ENCODE results near the gene EIF6. TPM values are rescaled to one million over a fixed set of nuclear protein-coding genes. Genes with fewer than 3 reads are reported as not detected.
"Not testable (repeated sequence)": the region's sequence is repeated elsewhere in the genome, so short reads cannot be mapped to it uniquely, and the experiment has no call there.

Gene EIF6
- total and polyA plus RNA-seq, 7 donors: 61.9 to 289 (median 71.3) TPM

DNA sequence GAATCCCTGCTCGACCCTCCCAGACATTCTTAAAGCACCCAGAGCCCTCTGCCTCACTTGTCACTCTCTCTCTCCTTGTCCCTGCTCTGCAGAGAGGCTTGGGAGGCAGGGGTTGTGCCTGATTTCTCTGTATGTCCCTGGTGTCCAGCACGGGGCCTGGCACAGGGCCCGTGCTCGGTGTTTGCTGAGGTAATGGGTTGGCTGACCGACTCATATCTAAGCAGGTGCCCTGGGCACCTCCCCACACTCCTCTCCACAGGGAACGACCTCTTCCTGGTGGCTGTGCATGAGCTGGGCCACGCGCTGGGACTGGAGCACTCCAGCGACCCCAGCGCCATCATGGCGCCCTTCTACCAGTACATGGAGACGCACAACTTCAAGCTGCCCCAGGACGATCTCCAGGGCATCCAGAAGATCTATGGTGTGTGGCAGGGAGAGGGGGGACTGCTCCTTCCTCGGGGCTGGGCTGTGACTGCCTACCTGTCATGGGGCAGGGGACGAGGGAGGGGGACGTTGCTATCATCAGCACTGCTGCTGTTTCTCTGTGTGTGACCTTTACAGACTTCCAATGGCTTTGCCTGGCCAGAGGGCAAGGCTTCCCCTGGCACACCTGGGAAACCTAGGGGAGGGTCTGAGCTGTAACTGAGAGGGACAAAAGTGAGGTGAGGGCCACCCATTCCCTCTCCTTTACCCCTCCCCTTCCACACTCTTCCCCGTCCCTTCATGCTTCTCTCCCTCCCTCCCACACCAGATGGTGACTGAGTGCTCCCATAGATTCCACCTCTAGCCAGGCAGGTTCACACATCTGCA lies 20.8 kb downstream of the EIF6 start:
- intact Hi-C loops (cut with DNase I): no loop called here
- Histone ChIP-seq H3K36me3 (peaks cover 0 to 20% (median 0%) of the 10 kb centered on the region in 4 donors), H3K4me1 (peaks cover 0 to 57% (median 35%) of the 10 kb centered on the region in 4 donors), H3K27ac (peak overlapping the region; percentile 78 to 92 (median 84)), H3K9me3 (no peaks in the 10 kb centered on the region), H3K27me3 (no peaks in the 10 kb centered on the region), H3K4me3 (no peak overlapping the region)
- DNase-seq: no peak
- WGBS, 2 donors: 47 to 74% methylated on average over 17 of the region's 17 CpGs
- TF ChIP-seq POLR2AphosphoS5 (IDR thresholded peaks at IDR 0.05): no peak
- TF ChIP-seq, protein P1, sequence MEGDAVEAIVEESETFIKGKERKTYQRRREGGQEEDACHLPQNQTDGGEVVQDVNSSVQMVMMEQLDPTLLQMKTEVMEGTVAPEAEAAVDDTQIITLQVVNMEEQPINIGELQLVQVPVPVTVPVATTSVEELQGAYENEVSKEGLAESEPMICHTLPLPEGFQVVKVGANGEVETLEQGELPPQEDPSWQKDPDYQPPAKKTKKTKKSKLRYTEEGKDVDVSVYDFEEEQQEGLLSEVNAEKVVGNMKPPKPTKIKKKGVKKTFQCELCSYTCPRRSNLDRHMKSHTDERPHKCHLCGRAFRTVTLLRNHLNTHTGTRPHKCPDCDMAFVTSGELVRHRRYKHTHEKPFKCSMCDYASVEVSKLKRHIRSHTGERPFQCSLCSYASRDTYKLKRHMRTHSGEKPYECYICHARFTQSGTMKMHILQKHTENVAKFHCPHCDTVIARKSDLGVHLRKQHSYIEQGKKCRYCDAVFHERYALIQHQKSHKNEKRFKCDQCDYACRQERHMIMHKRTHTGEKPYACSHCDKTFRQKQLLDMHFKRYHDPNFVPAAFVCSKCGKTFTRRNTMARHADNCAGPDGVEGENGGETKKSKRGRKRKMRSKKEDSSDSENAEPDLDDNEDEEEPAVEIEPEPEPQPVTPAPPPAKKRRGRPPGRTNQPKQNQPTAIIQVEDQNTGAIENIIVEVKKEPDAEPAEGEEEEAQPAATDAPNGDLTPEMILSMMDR (IDR thresholded peaks at IDR 0.05): no peak
- TF ChIP-seq EP300 (IDR thresholded peaks at IDR 0.05): no peak
- TF ChIP-seq POLR2A (IDR thresholded peaks at IDR 0.05): no peak

DNA sequence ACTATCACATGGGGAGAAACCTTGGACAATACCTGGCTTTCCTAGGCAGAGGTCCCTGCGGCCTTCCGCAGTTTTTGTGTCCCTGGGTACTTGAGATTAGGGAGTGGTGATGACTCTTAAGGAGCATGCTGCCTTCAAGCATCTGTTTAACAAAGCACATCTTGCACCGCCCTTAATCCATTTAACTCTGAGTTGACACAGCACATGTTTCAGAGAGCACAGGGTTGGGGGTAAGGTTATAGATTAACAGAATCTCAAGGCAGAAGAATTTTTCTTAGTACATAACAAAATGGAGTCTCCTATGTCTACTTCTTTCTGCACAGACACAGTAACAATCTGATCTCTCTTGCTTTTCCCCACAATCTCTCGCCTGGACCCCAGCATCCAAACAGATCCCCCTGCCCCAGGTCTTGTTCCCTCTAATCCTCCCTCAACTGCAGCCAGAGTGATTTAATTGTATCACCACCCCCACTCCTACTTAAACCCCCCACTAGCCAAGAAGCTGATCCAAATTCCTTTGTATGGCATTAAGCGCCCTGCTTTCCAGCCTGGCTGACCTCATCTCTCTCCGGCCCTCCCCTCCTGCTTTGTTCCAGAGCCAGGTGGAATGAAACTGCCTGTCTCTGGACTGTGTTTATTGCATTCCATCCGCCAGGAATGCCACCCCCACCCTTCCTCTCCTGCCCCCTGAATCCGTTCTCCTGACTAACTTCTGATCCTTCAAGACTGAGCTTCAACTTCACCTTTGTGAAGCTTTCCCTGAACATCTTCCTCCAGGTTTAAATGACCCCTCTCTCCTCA lies 21.6 kb downstream of the EIF6 start:
- H3K27me3 ChIP-seq; DNase-seq; H3K4me3 ChIP-seq; intact Hi-C loops (cut with DNase I); H3K9me3 ChIP-seq: not testable (repeated sequence)
- peak in 3 of 4 donors; percentile 47 to 77 (median 71) for TF ChIP-seq POLR2AphosphoS5 (IDR thresholded peaks at IDR 0.05)
- TF ChIP-seq, protein P1 (IDR thresholded peaks at IDR 0.05): peak in 1 of 4 experiments; percentile 19
- Histone ChIP-seq H3K27ac (peak overlapping the region; percentile 78 to 92 (median 84)), H3K36me3 (peaks cover 0 to 13% (median 0%) of the 10 kb centered on the region in 4 donors), H3K4me1 (peaks cover 0 to 57% (median 36%) of the 10 kb centered on the region in 4 donors)
- WGBS, 2 donors: 30 to 57% methylated on average over 5 of the region's 8 CpGs

DNA sequence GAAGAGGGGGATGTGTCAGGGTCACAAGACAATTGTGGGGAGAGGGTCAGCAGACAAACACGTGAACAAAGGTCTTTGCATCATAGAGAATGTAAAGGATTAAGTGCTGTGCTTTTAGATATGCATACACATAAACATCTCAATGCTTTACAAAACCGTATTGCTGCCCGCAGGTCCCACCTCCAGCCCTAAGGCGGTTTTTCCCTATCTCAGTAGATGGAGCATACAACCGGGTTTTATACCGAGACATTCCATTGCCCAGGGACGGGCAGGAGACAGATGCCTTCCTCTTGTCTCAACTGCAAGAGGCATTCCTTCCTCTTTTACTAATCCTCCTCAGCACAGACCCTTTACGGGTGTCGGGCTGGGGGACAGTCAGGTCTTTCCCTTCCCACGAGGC lies 22.3 kb downstream of the EIF6 start:
- H3K4me3 ChIP-seq; intact Hi-C loops (cut with DNase I); H3K36me3 ChIP-seq; H3K9me3 ChIP-seq; DNase-seq; H3K27me3 ChIP-seq: not testable (repeated sequence)
- peak overlapping the region; percentile 42 to 73 (median 64) for H3K27ac ChIP-seq
- whole genome bisulfite sequencing, 2 donors: 74 to 78% methylated on average over 7 of the region's 10 CpGs
- peaks cover 0 to 57% (median 39%) of the 10 kb centered on the region in 4 donors for H3K4me1 ChIP-seq

DNA sequence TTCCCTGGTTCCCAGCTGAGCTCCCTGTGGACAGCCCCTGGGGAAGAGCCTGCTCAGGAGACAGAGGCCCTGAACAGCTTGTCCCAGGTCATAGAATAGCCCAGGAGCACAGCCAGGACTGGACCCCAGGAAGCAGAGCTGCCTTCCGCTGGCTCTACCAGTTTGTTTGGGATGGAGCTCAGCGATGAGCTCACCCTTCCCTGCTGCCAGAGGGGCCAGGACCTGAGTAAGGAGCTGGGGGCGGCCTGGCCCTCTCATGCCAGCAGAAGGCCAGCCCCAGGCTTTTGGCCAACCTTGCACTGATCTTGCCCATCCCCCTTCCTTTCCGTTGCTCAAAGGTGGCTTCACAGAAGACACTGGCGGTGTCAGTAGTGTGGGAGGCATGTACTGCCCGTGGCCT lies 24.1 kb downstream of the EIF6 start:
- no peak overlapping the region for H3K4me3 ChIP-seq
- 92 to 97% methylated on average over 6 of the region's 6 CpGs for WGBS, 2 donors
- TF ChIP-seq, protein P1 (IDR thresholded peaks at IDR 0.05): no peak
- TF ChIP-seq EP300 (IDR thresholded peaks at IDR 0.05): no peak
- no peak for TF ChIP-seq POLR2A (IDR thresholded peaks at IDR 0.05)
- no peak for TF ChIP-seq POLR2AphosphoS5 (IDR thresholded peaks at IDR 0.05)
- H3K9me3 ChIP-seq: no peaks in the 10 kb centered on the region
- H3K36me3 ChIP-seq: peaks cover 0 to 9% (median 0%) of the 10 kb centered on the region in 4 donors
- intact Hi-C loops (cut with DNase I): no loop called here
- no peak for DNase-seq
- peak overlapping the region in 1 of 4 donors; percentile 73 for H3K27ac ChIP-seq
- H3K4me1 ChIP-seq: peaks cover 0 to 50% (median 39%) of the 10 kb centered on the region in 4 donors
- no peaks in the 10 kb centered on the region for H3K27me3 ChIP-seq

All from sigmoid colon (tissue), 7 donors.